ENCODE results near the gene G3BP2. TPM values are rescaled to one million over a fixed set of nuclear protein-coding genes. Genes with fewer than 3 reads are reported as not detected.

The G3BP2 gene
- total and polyA plus RNA-seq, 2 of the 13 experiments (the other 11 are each of a cell fraction or from before 2014, with no cell fraction given) = 51.7 to 179 TPM

DNA sequence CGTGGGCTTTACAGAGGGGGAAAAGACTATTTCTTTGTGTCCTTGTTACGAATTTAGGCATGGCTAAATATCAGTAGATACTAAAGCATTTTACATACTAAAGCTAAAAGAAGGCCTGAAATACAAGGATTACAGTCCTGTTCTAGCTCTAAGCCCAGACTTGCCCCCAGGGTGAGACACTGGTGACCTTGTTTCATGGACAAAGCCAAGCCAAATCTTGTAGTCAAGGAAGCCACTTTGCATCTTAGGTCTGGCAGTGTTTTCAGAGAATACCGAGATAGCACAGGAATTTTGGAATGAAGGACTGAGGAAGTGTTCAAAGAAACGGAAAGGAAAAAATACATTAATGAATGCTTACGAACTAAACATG, 733 bp upstream of the G3BP2 start:
- peaks cover 33% of the 10 kb centered on the region for H4K20me1 ChIP-seq (ENCODE audit: insufficient read depth, low read length)
- peak overlapping the region; percentile 93 for H3K9ac ChIP-seq (ENCODE audit: insufficient read depth, low read depth, low read length)
- no peaks in the 10 kb centered on the region for H3K9me3 ChIP-seq (ENCODE audit: low read length)
- DNase-seq (ENCODE audit: low spot score) (no peak), FAIRE-seq (no peak), ATAC-seq (peak; percentile 3; the same call in 1 of the 3 replicates)
- CTCF ChIA-PET (ENCODE audit: low intra/inter-chr PET ratio, low total read pairs) = no interaction called here
- peaks cover 34% of the 10 kb centered on the region for H3K4me1 ChIP-seq (ENCODE audit: insufficient read depth, low read length)
- H2AFZ ChIP-seq (ENCODE audit: low read length) = peak overlapping the region; percentile 81
- peak overlapping the region; percentile 92 for H3K4me2 ChIP-seq (ENCODE audit: low read depth, low read length)
- H3K27me3 ChIP-seq (ENCODE audit: control insufficient read depth in 1 of 2, insufficient read depth in 2 of 2, low read length in 2 of 2) = no peaks in the 10 kb centered on the region; a peak in 1 of 5 replicates
- H3K36me3 ChIP-seq (replicated peaks in 1 of 2; ENCODE audit: control insufficient read depth in 1 of 2, insufficient read depth in 2 of 2, low read length in 2 of 2) = no peaks in the 10 kb centered on the region
- BruUV-seq (replicated peaks) = TSS peak; percentile 99
- POLR2A ChIA-PET = interaction anchor here (1.0 to 3.4 kb wide), 4 partner anchors 9 to 51 kb away, joined by 3 to 43 read pairs (median 4); partner anchors contain the start of gene USO1
- intact Hi-C loops (cut with micrococcal nuclease; ENCODE audit: unreplicated experiment) (loop anchor here (1.0 kb wide), 2 partner anchors 29 to 50 kb away; partner anchors contain the start of gene USO1), in situ Hi-C loops (cut with HindIII; ENCODE audit: extremely low pct_ligation_motif_present, low pct_unique_long_range_greater_than_20kb) (loop anchor here (5.0 kb wide), 1 partner anchor 48 kb away; the partner anchor contains the start of gene USO1)
- peaks cover 47% of the 10 kb centered on the region for H3K79me2 ChIP-seq (ENCODE audit: insufficient read depth, low read length)
- TF ChIP-seq RCOR2 (CRISPR knock-in tag; IDR thresholded peaks at IDR 0.05) (0 out of 2 replicates have a peak, but pooled peaks have one; percentile 1), TCF7 (IDR thresholded peaks at IDR 0.05; ENCODE audit: low read depth) (no peak)
- H3K27ac ChIP-seq (ENCODE audit: extremely low read length, insufficient read depth, low read length) = peak overlapping the region; percentile 87
- H3K4me3 ChIP-seq (replicated peaks in 1 of 3; ENCODE audit: insufficient read depth in 1 of 3, low read depth in 2 of 3, low read length in 3 of 3) = peak overlapping the region; percentile 50 to 99 (median 61)
- 39% methylated on average over 5 of the region's 5 CpGs for WGBS (ENCODE audit: low lambda C conversion rate)

- Histone ChIP-seq H3K4me1 (ENCODE audit: insufficient read depth, low read length) (peaks cover 48% of the 10 kb centered on the region), H3K9ac (ENCODE audit: insufficient read depth, low read depth, low read length) (peak overlapping the region; percentile 93), H2AFZ (ENCODE audit: low read length) (no peak overlapping the region), H3K9me3 (ENCODE audit: low read length) (no peaks in the 10 kb centered on the region), H4K20me1 (ENCODE audit: insufficient read depth, low read length) (peaks cover 45% of the 10 kb centered on the region), H3K27me3 (ENCODE audit: control insufficient read depth in 1 of 2, insufficient read depth in 2 of 2, low read length in 2 of 2) (no peaks in the 10 kb centered on the region; a peak in 1 of 5 replicates), H3K79me2 (ENCODE audit: insufficient read depth, low read length) (peaks cover 61% of the 10 kb centered on the region), H3K4me3 (replicated peaks in 1 of 3; ENCODE audit: insufficient read depth in 1 of 3, low read depth in 2 of 3, low read length in 3 of 3) (peak overlapping the region; percentile 87 to 100 (median 99)), H3K27ac (ENCODE audit: extremely low read length, insufficient read depth, low read length) (peak overlapping the region; percentile 87), H3K36me3 (replicated peaks in 1 of 2; ENCODE audit: control insufficient read depth in 1 of 2, insufficient read depth in 2 of 2, low read length in 2 of 2) (no peaks in the 10 kb centered on the region; a peak in 1 of 5 replicates), H3K4me2 (ENCODE audit: low read depth, low read length) (peak overlapping the region; percentile 92)
- peak; percentile 36 for DNase-seq (ENCODE audit: low spot score)
- ATAC-seq = peak; percentile 46
- WGBS (ENCODE audit: low lambda C conversion rate) = 0% methylated on average over 11 of the region's 44 CpGs
- ChIA-PET POLR2A (interaction anchor here (1.7 to 3.4 kb wide), 2 partner anchors 8 to 52 kb away, joined by 5 to 43 read pairs; partner anchors contain the start of gene USO1), CTCF (ENCODE audit: low intra/inter-chr PET ratio, low total read pairs) (no interaction called here)
- intact Hi-C loops (cut with micrococcal nuclease; ENCODE audit: unreplicated experiment) = loop anchor here (1.0 kb wide), 2 partner anchors 31 to 52 kb away; partner anchors contain the start of gene USO1
- in situ Hi-C loops (cut with HindIII; ENCODE audit: extremely low pct_ligation_motif_present, low pct_unique_long_range_greater_than_20kb) = loop anchor here (5.0 kb wide), 1 partner anchor 50 kb away; the partner anchor contains the start of gene USO1
- BruUV-seq (replicated peaks) = no TSS peak
- no peak for FAIRE-seq
- TF ChIP-seq, protein P1, sequence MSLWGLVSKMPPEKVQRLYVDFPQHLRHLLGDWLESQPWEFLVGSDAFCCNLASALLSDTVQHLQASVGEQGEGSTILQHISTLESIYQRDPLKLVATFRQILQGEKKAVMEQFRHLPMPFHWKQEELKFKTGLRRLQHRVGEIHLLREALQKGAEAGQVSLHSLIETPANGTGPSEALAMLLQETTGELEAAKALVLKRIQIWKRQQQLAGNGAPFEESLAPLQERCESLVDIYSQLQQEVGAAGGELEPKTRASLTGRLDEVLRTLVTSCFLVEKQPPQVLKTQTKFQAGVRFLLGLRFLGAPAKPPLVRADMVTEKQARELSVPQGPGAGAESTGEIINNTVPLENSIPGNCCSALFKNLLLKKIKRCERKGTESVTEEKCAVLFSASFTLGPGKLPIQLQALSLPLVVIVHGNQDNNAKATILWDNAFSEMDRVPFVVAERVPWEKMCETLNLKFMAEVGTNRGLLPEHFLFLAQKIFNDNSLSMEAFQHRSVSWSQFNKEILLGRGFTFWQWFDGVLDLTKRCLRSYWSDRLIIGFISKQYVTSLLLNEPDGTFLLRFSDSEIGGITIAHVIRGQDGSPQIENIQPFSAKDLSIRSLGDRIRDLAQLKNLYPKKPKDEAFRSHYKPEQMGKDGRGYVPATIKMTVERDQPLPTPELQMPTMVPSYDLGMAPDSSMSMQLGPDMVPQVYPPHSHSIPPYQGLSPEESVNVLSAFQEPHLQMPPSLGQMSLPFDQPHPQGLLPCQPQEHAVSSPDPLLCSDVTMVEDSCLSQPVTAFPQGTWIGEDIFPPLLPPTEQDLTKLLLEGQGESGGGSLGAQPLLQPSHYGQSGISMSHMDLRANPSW (CRISPR knock-in tag; IDR thresholded peaks at IDR 0.05; ENCODE audit: borderline replicate concordance) = no peak
- TF ChIP-seq RORA (CRISPR knock-in tag; IDR thresholded peaks at IDR 0.05) (no peak), ZNF512 (CRISPR knock-in tag; IDR thresholded peaks at IDR 0.05) (no peak), KAT7 (CRISPR knock-in tag; IDR thresholded peaks at IDR 0.05; ENCODE audit: borderline replicate concordance) (no peak), MZF1 (CRISPR knock-in tag; IDR thresholded peaks at IDR 0.05; ENCODE audit: borderline replicate concordance) (peak; percentile 52; the same call in 1 of the 2 replicates), ZNF780A (CRISPR knock-in tag; IDR thresholded peaks at IDR 0.05) (peak; percentile 85; the same call in 1 of the 2 replicates), ZHX1 (CRISPR knock-in tag; IDR thresholded peaks at IDR 0.05; ENCODE audit: low read depth) (0 out of 2 replicates have a peak, but pooled peaks have one; percentile 12)
Measured at GRCh38 chr4:75672461-75673026, 667 bp downstream of the G3BP2 start.

Data from HepG2 (cell line).